PC-9 (cell line): ENCODE results near the gene TTLL13. TPM values are rescaled to one million over a fixed set of nuclear protein-coding genes. Genes with fewer than 3 reads are reported as not detected.

Source experiments
- BruUV-seq: library from RNA; stranded (reverse); fragments of 400-500 nt; replicated peaks from 2 replicates; lab custom pipeline; 2021; lab: Mats Ljungman, UMichigan
- CTCF ChIA-PET: fragments of 300-600 bp; sonication (Branson Sonifier 250); formaldehyde crosslinking; loops from one replicate; lab custom pipeline; 2022; ENCODE audit warnings: antibody characterized with exemption; lab: Charles Lee
- POLR2A ChIA-PET: fragments of 300-600 bp; sonication (Branson Sonifier 250); formaldehyde crosslinking; loops from one replicate; lab custom pipeline; 2022; ENCODE audit warnings: antibody characterized with exemption; ENCODE audit not compliant: unreplicated experiment; lab: Charles Lee
- DNase-seq, 2 experiments: peaks; one replicate each; pipeline versions ENCODE4 v3.0.0 to v3.0.0-alpha.2; 2015 to 2022; ENCODE audit warnings: mixed read lengths in 1 of 2
- H2AFZ ChIP-seq: fragments of 200-600 bp; sonication (generic); 2 replicates; pipeline ENCODE4 v1.8.1; 2017; ENCODE audit warnings: antibody characterized with exemption
- H3F3A ChIP-seq: fragments of 200-600 bp; sonication (generic); 2 replicates; pipeline ENCODE4 v1.8.1; 2017; ENCODE audit warnings: antibody characterized with exemption, mild to moderate bottlenecking, low read depth; ENCODE audit not compliant: insufficient read depth
- H3K27ac ChIP-seq: fragments of 200-600 bp; sonication (generic); 2 replicates; pipeline ENCODE4 v1.6.1; 2016; ENCODE audit warnings: mixed run types
- H3K27me3 ChIP-seq: fragments of 200-600 bp; sonication (generic); 2 replicates; pipeline ENCODE4 v1.6.1; 2016; ENCODE audit warnings: low read depth, mixed run types; ENCODE audit not compliant: insufficient read depth
- H3K36me3 ChIP-seq: fragments of 200-600 bp; sonication (generic); 2 replicates; pipeline ENCODE4 v1.6.1; 2016; ENCODE audit warnings: low read depth, mixed run types
- H3K4me1 ChIP-seq: fragments of 200-600 bp; sonication (generic); replicated peaks from 2 replicates; pipeline ENCODE4 v1.6.1; 2016; ENCODE audit warnings: mixed run types; ENCODE audit not compliant: insufficient read depth
- H3K4me2 ChIP-seq: fragments of 200-600 bp; sonication (generic); 2 replicates; pipeline ENCODE4 v1.6.1; 2017; ENCODE audit warnings: mixed run types
- H3K4me3 ChIP-seq: fragments of 200-600 bp; sonication (generic); 2 replicates; pipeline ENCODE4 v1.6.1; 2016; ENCODE audit warnings: mixed run types
- H3K79me2 ChIP-seq: fragments of 200-600 bp; sonication (generic); 2 replicates; pipeline ENCODE4 v1.6.1; 2017; ENCODE audit warnings: low read depth, mixed run types
- H3K9me2 ChIP-seq: fragments of 200-600 bp; sonication (generic); 2 replicates; pipeline ENCODE4 v1.8.1; 2017; ENCODE audit warnings: mild to moderate bottlenecking; ENCODE audit not compliant: insufficient read depth
- H3K9me3 ChIP-seq: fragments of 200-600 bp; sonication (generic); 2 replicates; pipeline ENCODE4 v1.8.1; 2016; ENCODE audit warnings: low read depth; ENCODE audit not compliant: insufficient read depth
- H4K20me1 ChIP-seq: fragments of 200-600 bp; sonication (generic); 2 replicates; pipeline ENCODE4 v1.8.1; 2017; ENCODE audit not compliant: insufficient read depth
- EZH2 ChIP-seq: fragments of 200-600 bp; sonication (generic); IDR thresholded peaks from 2 replicates; pipeline ENCODE4 v1.8.0; 2017; ENCODE audit warnings: antibody characterized with exemption, low read depth
- intact Hi-C: fragments of 100-400 bp; cut with micrococcal nuclease; formaldehyde crosslinking; loops from one replicate; pipeline ENCODE4 v1.10.0; 2022; ENCODE audit not compliant: unreplicated experiment
- total RNA-seq: library from RNA; stranded (reverse); gene quantifications from 2 replicates; pipeline ENCODE4 v1.2.3, GENCODE V29; 2021
- TF ChIP-seq, protein P1 (sequence below): fragments of 200-600 bp; sonication (generic); conservative IDR thresholded peaks from 2 replicates; pipeline ENCODE4 v1.6.1; 2017; ENCODE audit warnings: mixed run types, antibody characterized with exemption, mild to moderate bottlenecking, moderate library complexity

The TTLL13 gene
- total RNA-seq, 1 experiment from 2014 or later: 0.96 TPM

DNA sequence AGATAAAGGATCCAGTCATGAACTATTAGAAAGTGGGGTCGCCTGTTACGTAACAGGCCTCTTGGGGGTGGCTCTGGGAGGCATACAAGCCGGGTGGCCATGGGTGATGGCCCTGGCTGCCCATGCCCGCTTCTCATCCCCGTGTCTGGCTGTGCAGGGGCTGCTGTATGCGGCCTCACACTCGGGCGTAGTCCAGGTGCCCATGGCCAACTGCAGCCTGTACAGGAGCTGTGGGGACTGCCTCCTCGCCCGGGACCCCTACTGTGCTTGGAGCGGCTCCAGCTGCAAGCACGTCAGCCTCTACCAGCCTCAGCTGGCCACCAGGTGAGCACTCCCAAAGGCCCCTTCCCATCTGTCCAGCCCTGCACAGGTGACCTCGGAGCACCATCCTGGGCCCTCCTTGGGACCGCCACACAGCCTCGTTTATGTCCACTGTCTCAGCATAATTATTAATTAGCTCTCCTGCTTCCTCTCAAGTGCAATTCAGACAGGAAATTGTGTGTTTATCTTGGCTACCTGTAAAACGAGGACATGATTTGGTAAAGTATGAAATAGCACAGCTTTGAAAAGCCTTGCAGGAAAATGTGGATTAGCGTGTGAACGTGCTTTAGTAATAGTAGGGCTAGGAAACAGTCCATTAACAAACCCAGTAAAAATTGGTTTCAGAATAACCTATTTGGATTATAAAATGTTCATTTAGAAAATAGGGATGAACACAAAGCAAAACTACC, 23.7 kb upstream of the TTLL13 start:
- peaks cover 15% of the 10 kb centered on the region for H3K4me1 ChIP-seq

DNA sequence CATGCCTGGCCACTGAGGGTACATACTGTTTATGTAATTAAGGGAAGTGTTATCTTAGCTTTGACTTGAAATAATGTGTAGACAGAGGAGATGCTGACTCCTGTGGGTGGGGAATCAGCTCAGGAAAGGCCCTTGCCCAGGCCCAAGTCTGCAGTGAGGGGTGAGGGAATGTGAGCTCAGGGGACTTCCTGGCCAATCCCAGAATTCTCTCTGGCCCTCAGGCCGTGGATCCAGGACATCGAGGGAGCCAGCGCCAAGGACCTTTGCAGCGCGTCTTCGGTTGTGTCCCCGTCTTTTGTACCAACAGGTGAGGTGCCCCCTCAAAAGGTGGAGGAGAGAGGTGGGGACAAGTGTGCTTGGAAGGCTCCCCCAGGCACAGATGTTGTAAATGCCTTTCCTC, 22.0 kb upstream of the TTLL13 start:
- CTCF ChIA-PET: no interaction called here
- intact Hi-C loops: no loop called here
- TF ChIP-seq EZH2: no peak
- TF ChIP-seq, protein P1, sequence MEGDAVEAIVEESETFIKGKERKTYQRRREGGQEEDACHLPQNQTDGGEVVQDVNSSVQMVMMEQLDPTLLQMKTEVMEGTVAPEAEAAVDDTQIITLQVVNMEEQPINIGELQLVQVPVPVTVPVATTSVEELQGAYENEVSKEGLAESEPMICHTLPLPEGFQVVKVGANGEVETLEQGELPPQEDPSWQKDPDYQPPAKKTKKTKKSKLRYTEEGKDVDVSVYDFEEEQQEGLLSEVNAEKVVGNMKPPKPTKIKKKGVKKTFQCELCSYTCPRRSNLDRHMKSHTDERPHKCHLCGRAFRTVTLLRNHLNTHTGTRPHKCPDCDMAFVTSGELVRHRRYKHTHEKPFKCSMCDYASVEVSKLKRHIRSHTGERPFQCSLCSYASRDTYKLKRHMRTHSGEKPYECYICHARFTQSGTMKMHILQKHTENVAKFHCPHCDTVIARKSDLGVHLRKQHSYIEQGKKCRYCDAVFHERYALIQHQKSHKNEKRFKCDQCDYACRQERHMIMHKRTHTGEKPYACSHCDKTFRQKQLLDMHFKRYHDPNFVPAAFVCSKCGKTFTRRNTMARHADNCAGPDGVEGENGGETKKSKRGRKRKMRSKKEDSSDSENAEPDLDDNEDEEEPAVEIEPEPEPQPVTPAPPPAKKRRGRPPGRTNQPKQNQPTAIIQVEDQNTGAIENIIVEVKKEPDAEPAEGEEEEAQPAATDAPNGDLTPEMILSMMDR: no peak
- H3K9me2 ChIP-seq: no peaks in the 10 kb centered on the region
- no peak overlapping the region for H3K4me2 ChIP-seq
- peaks cover 32% of the 10 kb centered on the region for H3K4me1 ChIP-seq
- peaks cover 71% of the 10 kb centered on the region for H3F3A ChIP-seq
- H3K79me2 ChIP-seq: peaks cover 20% of the 10 kb centered on the region
- H3K27me3 ChIP-seq: no peaks in the 10 kb centered on the region
- no peaks in the 10 kb centered on the region for H3K9me3 ChIP-seq
- H4K20me1 ChIP-seq: peaks cover 14% of the 10 kb centered on the region; the same call in 1 of the 2 replicates
- POLR2A ChIA-PET: interaction anchor here (0.7 kb wide), 1 partner anchor 489 kb away, joined by 5 read pairs; no protein-coding TSS in a partner anchor
- peaks cover 27% of the 10 kb centered on the region; the same call in 1 of the 2 replicates for H3K36me3 ChIP-seq
- BruUV-seq: no TSS peak
- no peak for DNase-seq
- H3K27ac ChIP-seq: no peak overlapping the region
- H3K4me3 ChIP-seq: no peak overlapping the region
- no peak overlapping the region for H2AFZ ChIP-seq

More for the DNA sequence above, 23.7 kb upstream of the TTLL13 start:
- Histone ChIP-seq H3F3A (peaks cover 71% of the 10 kb centered on the region), H3K9me3 (no peaks in the 10 kb centered on the region), H3K79me2 (peaks cover 5% of the 10 kb centered on the region; the same call in 1 of the 2 replicates), H3K4me3 (no peak overlapping the region), H2AFZ (no peak overlapping the region), H3K27me3 (no peaks in the 10 kb centered on the region), H3K36me3 (peaks cover 28% of the 10 kb centered on the region), H4K20me1 (peaks cover 14% of the 10 kb centered on the region; the same call in 1 of the 2 replicates), H3K9me2 (no peaks in the 10 kb centered on the region), H3K4me2 (no peak overlapping the region), H3K27ac (no peak overlapping the region)
- no TSS peak for BruUV-seq
- no peak for TF ChIP-seq EZH2
- TF ChIP-seq, protein P1: no peak
- DNase-seq: no peak
- intact Hi-C loops: no loop called here
- ChIA-PET CTCF (no interaction called here), POLR2A (no interaction called here)

DNA sequence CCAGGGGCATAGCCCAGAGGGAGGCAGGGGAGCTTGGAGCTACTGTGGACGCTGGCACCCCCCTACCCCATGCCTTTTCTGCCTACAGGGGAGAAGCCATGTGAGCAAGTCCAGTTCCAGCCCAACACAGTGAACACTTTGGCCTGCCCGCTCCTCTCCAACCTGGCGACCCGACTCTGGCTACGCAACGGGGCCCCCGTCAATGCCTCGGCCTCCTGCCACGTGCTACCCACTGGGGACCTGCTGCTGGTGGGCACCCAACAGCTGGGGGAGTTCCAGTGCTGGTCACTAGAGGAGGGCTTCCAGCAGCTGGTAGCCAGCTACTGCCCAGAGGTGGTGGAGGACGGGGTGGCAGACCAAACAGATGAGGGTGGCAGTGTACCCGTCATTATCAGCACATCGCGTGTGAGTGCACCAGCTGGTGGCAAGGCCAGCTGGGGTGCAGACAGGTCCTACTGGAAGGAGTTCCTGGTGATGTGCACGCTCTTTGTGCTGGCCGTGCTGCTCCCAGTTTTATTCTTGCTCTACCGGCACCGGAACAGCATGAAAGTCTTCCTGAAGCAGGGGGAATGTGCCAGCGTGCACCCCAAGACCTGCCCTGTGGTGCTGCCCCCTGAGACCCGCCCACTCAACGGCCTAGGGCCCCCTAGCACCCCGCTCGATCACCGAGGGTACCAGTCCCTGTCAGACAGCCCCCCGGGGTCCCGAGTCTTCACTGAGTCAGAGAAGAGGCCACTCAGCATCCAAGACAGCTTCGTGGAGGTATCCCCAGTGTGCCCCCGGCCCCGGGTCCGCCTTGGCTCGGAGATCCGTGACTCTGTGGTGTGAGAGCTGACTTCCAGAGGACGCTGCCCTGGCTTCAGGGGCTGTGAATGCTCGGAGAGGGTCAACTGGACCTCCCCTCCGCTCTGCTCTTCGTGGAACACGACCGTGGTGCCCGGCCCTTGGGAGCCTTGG, 21.3 kb upstream of the TTLL13 start:
- intact Hi-C loops: no loop called here
- Histone ChIP-seq H2AFZ (no peak overlapping the region), H3K27ac (no peak overlapping the region), H3K4me3 (no peak overlapping the region), H3K36me3 (peaks cover 27% of the 10 kb centered on the region; the same call in 1 of the 2 replicates), H3K4me1 (peaks cover 32% of the 10 kb centered on the region), H3F3A (peaks cover 78% of the 10 kb centered on the region), H3K9me2 (no peaks in the 10 kb centered on the region), H3K27me3 (no peaks in the 10 kb centered on the region), H4K20me1 (peaks cover 14% of the 10 kb centered on the region; the same call in 1 of the 2 replicates), H3K79me2 (peaks cover 28% of the 10 kb centered on the region), H3K4me2 (no peak overlapping the region), H3K9me3 (no peaks in the 10 kb centered on the region)
- DNase-seq: no peak
- POLR2A ChIA-PET: no interaction called here
- CTCF ChIA-PET: no interaction called here
- no peak for TF ChIP-seq EZH2
- TF ChIP-seq, protein P1: no peak
- TSS peak; percentile 8 for BruUV-seq
